Neural crest cell (in vitro differentiated cells): ENCODE data around the gene METTL17. TPM values are rescaled to one million over a fixed set of nuclear protein-coding genes. Genes with fewer than 3 reads are reported as not detected.
A peak's percentile ranks its signal among the peaks of the same experiment; 100 is the strongest.

Experiments
- DNase-seq: peaks from one replicate; pipeline ENCODE4 v3.0.0; 2021; ENCODE audit warnings: low read depth, mixed read lengths, low spot score
- H3K27ac Mint-ChIP-seq: one replicate; pipeline ENCODE4 v1.8.0; 2021; ENCODE audit warnings: mild to moderate bottlenecking, mixed read lengths; ENCODE audit not compliant: unreplicated experiment
- H3K27me3 Mint-ChIP-seq: 2 replicates; pipeline ENCODE4 v1.8.0; 2021; ENCODE audit warnings: low read depth, mild to moderate bottlenecking, mixed read lengths
- H3K36me3 Mint-ChIP-seq: 2 replicates; pipeline ENCODE4 v1.8.0; 2021; ENCODE audit warnings: low read depth, mild to moderate bottlenecking, mixed read lengths
- H3K4me1 Mint-ChIP-seq: 2 replicates; pipeline ENCODE4 v1.8.0; 2021; ENCODE audit warnings: mixed read lengths
- H3K4me3 Mint-ChIP-seq: one replicate; pipeline ENCODE4 v1.8.0; 2021; ENCODE audit warnings: mild to moderate bottlenecking, mixed read lengths
- H3K9me3 Mint-ChIP-seq: 2 replicates; pipeline ENCODE4 v1.8.0; 2021; ENCODE audit warnings: mixed read lengths
- total RNA-seq: library from RNA; stranded (reverse); gene quantifications from 2 replicates; pipeline ENCODE4 v1.2.1, GENCODE V29; 2021
- TF ChIP-seq, protein P1 (sequence below): fragments of 200-600 bp; sonication (generic); conservative IDR thresholded peaks from 2 replicates; pipeline ENCODE4 v1.5.0; 2021; ENCODE audit warnings: antibody characterized with exemption, mild to moderate bottlenecking

The METTL17 gene
- total RNA-seq, 1 donor from 2014 or later, result 86.5 TPM

DNA sequence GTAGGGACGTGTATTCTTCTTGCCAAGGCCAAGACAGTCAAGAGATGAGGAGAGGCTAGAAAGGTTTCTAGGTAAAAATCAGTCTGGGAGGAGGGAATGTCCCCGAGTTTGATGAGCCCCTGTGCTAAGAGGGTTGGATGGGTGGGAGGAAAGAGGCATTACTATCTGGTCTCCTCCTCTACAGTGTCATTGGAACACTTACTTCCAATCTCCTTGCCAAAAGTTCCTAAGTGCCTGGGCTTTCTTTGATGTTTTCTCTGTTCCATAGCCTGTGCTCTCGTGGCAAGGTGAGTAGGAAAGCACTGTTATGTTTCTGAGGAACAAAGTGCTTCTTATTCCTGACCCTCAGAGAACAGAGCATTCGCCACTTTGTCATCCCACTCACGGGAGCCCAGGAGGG, 44.9 kb downstream of the METTL17 start, which contains the start of gene RNASE13:
Gene RNASE13 (minus strand): TSS at position 101 of the 400 bp plus-strand sequence. CDS start 519 bp downstream, outside the sequence.
- Mint-ChIP-seq H3K27ac (no peak within 1 kb of the TSS), H3K4me3 (no peak within 1 kb of the TSS), H3K4me1 (peaks cover 4% of the 10 kb centered on the region), H3K27me3 (peaks cover 6% of the 10 kb centered on the region), H3K9me3 (no peaks in the 10 kb centered on the region), H3K36me3 (no peaks in the 10 kb centered on the region)
- DNase-seq, result no peak
- TF ChIP-seq, protein P1, sequence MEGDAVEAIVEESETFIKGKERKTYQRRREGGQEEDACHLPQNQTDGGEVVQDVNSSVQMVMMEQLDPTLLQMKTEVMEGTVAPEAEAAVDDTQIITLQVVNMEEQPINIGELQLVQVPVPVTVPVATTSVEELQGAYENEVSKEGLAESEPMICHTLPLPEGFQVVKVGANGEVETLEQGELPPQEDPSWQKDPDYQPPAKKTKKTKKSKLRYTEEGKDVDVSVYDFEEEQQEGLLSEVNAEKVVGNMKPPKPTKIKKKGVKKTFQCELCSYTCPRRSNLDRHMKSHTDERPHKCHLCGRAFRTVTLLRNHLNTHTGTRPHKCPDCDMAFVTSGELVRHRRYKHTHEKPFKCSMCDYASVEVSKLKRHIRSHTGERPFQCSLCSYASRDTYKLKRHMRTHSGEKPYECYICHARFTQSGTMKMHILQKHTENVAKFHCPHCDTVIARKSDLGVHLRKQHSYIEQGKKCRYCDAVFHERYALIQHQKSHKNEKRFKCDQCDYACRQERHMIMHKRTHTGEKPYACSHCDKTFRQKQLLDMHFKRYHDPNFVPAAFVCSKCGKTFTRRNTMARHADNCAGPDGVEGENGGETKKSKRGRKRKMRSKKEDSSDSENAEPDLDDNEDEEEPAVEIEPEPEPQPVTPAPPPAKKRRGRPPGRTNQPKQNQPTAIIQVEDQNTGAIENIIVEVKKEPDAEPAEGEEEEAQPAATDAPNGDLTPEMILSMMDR, result no peak

DNA sequence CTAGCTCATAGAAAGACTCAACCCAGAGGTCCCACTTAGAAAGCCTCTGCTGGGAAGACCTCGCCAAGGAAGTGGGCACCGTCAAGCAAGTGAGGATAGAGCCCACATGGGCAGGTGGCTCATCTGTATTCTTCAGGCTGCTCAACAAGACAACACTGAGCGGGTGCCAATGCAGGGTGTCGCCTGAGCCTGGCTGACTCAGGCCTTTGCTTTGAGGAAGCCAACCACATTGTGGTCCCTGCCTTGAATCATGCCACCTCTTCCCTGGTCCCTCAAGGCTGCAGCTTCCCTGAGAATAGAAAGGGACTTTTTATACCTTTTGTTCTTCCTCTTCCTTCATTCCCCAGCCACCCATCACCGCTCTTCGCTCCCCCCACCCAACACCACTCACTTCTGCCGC, 47.0 kb downstream of the METTL17 start:
- Mint-ChIP-seq H3K4me1 (peaks cover 7% of the 10 kb centered on the region), H3K9me3 (no peaks in the 10 kb centered on the region), H3K27ac (no peak overlapping the region), H3K4me3 (no peak overlapping the region), H3K27me3 (peaks cover 3% of the 10 kb centered on the region), H3K36me3 (no peaks in the 10 kb centered on the region)
- TF ChIP-seq, protein P1, result no peak
- no peak for DNase-seq

DNA sequence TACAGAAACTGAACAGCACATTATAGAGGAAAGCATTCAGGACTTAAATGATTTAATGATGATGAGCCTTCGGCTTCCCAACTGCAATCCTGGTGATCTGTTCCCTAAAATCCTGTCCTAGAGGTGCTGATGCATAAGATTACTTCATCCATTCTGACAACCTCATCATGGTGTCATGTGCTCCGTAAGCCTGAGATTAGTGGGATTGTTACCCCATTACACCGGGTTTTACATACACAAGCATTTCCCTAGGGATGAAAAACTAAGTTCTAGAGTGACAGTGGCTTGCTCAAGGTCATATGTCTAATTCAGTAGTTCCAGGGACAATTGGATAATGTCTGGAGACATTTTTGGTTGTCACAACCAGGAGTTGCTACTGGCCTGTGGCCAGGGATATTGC, 47.4 kb downstream of the METTL17 start:
- H3K9me3 Mint-ChIP-seq, result no peaks in the 10 kb centered on the region
- no peak overlapping the region for H3K27ac Mint-ChIP-seq
- no peak for DNase-seq
- TF ChIP-seq, protein P1, result no peak
- no peaks in the 10 kb centered on the region for H3K36me3 Mint-ChIP-seq
- peaks cover 7% of the 10 kb centered on the region for H3K4me1 Mint-ChIP-seq
- peaks cover 2% of the 10 kb centered on the region for H3K27me3 Mint-ChIP-seq
- H3K4me3 Mint-ChIP-seq, result no peak overlapping the region

DNA sequence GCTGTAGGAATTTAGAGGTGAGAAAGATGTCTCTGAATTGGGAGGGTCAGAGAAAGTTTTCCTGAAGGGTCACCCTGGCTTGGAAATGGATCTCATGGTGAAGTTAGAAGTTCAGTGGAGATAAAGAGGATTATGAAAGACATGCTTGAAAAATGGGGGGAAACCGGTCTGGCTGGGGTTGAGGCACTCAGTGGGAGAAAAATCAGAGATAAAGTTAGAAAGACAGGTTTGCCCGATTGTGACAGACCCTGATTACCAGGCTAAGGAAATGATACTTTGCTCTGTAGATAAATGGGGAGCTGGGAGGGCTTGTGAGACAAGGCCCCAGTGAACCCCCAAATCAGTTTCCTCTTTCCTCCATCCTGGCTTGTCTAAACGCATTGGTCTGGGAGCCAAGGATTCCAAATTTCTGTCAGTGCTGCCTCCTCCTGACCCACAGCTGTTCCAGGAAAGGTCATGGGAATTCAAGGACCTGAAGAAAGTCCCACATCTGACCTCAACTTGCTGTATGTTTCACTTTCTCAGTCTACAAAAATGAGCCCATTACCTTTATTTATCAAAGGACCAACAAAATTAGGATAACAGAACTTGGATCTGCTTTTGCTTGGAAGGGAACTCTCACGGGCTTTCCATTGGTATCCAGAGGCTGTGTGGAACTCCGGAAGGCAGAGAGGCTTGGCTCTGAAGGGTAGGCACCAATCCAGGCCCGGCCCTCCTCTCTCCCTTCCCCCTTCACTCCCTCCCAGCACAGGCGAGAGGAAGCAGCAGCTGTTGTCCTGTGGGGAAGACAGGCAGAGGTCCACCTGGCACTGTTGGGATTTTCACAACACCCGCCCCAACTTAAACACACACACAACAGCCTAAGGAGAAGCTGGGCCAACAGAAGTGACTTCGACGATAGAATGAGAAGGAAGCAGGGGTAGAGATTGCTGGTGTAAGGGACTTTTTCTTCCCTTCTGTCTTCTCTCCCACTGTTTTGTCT, 49.0 kb downstream of the METTL17 start:
- no peak overlapping the region for H3K4me3 Mint-ChIP-seq
- peaks cover 7% of the 10 kb centered on the region for H3K4me1 Mint-ChIP-seq
- no peaks in the 10 kb centered on the region for H3K36me3 Mint-ChIP-seq
- H3K9me3 Mint-ChIP-seq, result no peaks in the 10 kb centered on the region
- no peak for DNase-seq
- peaks cover 17% of the 10 kb centered on the region for H3K27me3 Mint-ChIP-seq
- H3K27ac Mint-ChIP-seq, result peak overlapping the region; percentile 66
- TF ChIP-seq, protein P1, result no peak

DNA sequence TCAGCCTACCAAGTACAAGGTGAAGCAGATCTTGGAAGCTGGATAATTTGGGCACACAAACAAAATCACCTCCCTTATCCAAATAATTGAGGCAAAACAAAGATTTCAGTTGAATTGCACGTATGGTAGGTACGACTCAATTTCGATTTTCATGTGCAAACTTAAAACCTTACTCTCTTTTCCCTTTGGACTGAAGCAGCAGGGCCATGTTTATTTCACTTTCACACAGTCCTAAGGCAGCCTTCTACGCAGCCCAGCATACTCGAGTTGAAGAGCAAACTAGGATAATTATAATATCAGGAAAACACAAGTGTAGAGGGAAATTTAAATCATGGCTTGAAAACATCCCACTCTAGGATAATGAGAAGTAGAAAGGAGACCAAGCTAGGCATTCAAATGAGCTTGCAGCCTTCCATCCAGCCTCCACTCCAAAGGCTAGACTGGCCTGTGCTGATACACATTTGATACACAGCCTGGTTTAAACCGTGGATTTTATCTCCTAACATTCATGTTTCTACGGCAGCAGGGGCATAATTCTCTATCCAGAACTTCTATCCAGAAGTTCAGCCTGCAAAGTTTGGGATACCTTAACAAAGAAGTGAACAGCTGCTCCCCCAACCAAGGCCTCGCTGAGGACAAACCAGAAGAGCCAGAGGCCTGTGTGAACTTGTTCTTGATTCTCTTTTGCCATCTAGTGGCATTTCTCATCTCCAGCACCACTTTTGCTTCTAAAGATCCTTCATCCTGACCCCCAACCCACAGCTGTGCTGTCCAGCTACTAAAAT, 50.0 kb downstream of the METTL17 start:
- Mint-ChIP-seq H3K36me3 (no peaks in the 10 kb centered on the region), H3K4me1 (peaks cover 7% of the 10 kb centered on the region), H3K27ac (peak overlapping the region; percentile 66), H3K4me3 (no peak overlapping the region), H3K9me3 (no peaks in the 10 kb centered on the region), H3K27me3 (peaks cover 25% of the 10 kb centered on the region)
- TF ChIP-seq, protein P1, result peak; percentile 73
- DNase-seq, result no peak
